Limb (tissue), 2 donors: ENCODE data around the gene CAPN12.

Experiments
- DNase-seq, 2 donors: peaks; one replicate each; pipeline ENCODE4 v3.0.0-alpha.2; 2016; ENCODE audit errors: extremely low spot score in 2 of 2

The CAPN12 gene

DNA sequence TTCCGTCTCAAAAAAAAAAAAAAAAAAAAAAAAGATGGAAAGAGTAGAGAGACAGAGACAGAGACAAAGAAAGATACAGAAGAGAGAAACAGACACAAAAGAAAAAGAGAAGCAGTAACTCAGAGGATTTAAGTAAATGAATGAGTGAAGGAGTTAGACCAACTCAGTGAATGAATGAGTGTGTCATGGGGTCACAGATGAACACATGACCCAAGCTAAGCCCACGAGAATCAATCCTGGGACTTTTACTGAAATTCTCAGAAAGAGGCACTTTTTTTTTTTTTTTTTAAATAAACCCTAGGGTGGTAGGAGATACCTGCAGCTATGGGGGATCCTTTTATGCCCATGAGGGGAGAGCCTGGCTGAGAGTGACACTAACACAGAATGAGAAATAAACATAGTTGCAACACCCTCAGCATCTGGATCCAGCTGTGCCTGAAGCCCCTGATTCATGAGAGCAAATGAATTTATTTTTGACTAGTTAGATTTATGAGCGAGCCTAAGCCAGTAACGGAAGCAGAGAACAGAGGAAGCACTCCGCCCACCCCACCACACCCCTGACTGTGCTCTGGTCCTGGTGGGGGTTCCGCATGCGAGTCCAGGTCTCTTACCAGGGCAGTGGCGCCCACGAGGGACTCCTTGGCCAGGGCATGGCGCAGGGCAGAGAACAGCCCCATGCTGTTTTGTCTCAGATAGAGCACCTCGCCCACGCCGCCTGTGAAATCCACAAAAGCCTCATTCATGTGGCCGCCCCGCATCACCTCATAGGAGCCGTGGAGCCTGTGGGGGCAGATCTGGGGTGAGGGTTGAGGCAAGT is 4.6 kb downstream of the CAPN12 start:
- no peak for DNase-seq

DNA sequence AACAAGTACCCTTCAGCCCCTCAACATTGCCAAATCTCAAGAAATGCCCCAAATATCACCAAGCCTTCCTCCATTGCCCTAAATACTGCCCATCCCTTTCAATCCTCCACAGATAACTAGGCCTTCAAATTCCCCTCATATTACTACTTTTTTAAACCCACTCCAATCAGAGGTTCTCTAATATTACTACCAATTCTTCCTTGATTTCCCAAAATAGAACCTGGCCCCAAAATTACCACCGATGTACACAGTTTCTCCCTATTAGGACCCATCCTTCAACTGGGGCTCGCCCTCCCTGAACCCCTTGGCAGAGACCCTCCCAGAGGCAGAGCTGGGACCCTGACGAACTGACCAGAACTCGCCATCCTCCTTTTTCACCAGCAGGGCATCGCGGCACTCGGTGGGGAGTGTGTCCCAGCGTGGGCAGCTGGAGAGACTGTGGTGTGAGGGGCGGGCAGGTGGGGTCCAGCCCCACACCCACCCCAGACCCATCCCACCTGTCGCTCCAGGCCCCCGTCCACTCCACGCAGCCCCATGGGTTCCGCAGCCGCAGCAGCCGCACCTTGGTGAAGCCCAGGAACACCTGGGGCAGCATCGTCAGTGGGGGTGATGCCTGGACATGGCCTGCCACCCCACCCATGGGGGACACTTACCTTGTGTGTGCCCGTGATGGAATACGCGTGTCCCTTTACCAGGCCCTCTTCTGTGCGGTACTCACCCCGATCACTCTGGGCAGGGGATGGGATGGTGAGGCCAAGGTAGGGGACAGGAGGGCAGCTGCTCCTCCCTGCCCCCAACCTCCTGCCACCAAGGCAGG is 6.1 kb downstream of the CAPN12 start:
- peak in 1 of 2 donors; percentile 29 for DNase-seq

GRCh38 chr19:38737281-38737865 is 6.9 kb downstream of the CAPN12 start:
- DNase-seq: no peak

GRCh38 chr19:38736413-38737280 is 7.6 kb downstream of the CAPN12 start:
- peak in 1 of 2 donors; percentile 76 for DNase-seq

GRCh38 chr19:38736036-38736412 is 8.2 kb downstream of the CAPN12 start:
- peak in 1 of 2 donors; percentile 64 for DNase-seq

GRCh38 chr19:38735257-38735686 is 9.0 kb downstream of the CAPN12 start:
- no peak for DNase-seq

- DNase-seq: peak in 1 of 2 donors; percentile 45
Observed at GRCh38 chr19:38734426-38735256, 9.6 kb downstream of the CAPN12 start.

- DNase-seq: no peak
Observed at GRCh38 chr19:38734176-38734425, 10.2 kb downstream of the CAPN12 start.

DNA sequence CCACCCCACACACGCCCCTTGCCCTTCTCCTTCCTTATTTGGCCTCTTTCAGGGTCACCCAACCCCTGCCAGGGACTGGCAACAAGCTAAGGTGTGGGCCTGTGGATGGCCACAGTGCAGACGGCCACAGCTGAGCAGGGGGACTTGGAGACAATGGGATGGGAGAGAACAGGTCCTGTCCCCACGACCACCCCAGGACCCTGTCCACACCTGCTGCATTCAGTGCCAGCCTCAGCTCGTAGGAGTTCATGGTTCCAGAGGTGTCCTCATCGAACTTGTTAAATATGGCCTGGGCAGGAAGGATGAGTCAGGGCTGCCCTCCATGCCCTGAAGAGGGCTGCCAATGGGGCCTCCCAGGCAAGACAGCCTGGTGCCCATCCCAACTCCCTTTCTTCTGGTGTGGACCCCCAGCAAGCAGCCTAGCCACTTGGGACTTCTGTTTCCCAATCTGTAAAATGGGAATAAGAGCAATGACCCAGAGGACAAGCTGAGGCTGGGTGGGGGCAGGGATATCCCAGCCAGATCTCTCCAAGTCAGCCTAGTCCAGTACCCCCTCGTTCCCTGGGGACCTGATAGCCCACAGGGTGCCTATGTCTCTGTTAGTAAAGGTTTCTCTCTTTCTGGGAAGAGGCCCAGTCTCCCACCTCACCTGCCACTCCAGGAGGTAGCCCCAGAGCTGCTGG is 10.6 kb downstream of the CAPN12 start:
- peak in 1 of 2 donors; percentile 30 for DNase-seq

GRCh38 chr19:38733241-38733492 is 11.1 kb downstream of the CAPN12 start:
- peak in 1 of 2 donors; percentile 27 for DNase-seq

- peak in 1 of 2 donors; percentile 26 for DNase-seq
Observed at GRCh38 chr19:38731654-38732301, 12.5 kb downstream of the CAPN12 start.

DNA sequence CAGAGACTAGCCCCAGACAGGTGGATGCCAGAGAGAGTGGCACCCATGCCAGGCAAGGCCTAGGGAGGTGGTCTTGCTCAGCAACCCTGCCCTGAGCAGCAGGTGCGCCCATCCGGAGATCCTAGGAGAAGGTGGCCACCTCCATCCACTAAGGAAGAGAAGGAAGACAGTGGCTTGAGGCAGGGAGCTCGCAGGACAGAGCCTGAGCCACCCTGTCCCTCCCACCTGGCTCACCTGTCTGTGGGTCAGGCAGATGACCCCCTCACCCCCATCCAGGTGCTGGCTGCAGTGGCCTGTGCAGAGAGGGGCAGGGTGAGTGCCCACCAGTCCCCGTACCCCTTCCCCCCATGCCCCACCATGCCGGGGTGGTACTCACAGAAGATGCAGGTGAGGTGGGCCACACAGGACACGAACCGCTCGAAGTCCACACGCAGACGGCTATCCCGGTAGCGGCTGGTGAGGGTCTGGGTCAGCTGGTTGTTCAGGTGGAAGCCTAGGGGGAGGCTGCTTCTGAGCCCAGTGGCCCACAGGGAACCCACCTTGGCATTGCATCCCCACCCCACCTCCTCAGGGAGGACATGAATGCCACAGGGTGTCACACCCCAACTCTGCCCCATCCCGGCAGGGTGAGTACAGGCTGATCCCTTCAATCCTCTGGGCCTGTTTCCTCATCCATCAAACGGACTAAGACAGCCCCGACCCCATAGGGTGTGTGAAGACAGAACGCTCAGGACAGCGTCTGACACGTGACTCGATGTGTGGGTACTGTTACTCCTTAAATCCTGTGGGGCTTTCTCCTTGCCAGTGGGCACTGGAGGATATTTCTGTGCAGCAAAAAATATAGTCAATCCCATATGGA is 13.3 kb downstream of the CAPN12 start:
- peak in 1 of 2 donors; percentile 33 for DNase-seq

DNA sequence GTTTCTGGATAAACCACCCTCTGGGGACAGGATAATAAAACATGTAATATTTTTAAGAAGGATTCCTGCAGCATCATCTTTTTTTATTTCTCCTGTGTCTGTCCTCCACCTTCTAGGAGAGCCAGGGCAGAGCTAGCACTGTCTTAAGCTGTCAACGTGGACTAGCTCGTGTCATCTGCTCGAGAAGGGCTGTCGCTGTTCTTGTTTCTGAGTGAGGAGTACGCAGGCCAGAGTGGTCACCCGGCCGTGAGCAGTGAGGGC is 13.9 kb downstream of the CAPN12 start:
- DNase-seq: no peak

DNA sequence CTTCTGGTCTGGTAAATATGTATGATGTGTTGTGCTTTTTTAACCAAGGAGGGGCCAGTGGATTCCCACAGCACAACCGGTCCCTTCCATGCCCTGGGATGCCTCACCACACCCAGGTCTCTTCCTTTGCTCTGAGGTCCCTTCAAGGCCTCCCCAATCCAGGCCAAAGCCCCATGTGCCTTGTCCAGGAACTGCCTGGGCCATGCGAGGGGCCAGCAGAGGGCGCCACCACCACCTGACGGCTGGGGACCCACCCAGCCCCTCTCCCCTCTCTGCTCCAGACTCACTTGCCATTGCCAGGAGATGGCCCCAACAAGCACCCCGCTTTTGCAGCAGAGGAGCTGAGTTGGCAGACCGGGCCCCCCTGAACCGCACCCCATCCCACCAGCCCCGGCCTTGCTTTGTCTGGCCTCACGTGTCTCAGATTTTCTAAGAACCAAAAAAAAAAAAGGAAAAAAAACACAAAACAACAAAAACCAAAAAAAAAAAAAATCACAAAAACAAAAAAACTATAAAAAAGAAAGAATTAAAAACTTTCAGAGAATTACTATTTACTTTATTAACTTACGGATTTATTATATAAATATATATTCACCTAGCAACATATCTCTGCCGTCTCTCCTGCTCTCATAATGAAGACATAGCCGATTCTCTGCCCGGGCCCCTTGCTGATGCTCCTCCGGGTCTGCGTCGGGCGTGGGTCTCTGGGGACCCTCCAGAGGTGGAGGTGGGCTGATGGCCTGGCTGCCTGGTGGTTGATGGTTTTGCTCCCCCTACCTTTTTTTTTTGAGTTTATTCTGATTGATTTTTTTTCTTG is 14.4 kb downstream of the CAPN12 start:
- DNase-seq: peak in 1 of 2 donors; percentile 83

- no peak for DNase-seq
Observed at GRCh38 chr19:38728752-38729541, 15.3 kb downstream of the CAPN12 start.

DNA sequence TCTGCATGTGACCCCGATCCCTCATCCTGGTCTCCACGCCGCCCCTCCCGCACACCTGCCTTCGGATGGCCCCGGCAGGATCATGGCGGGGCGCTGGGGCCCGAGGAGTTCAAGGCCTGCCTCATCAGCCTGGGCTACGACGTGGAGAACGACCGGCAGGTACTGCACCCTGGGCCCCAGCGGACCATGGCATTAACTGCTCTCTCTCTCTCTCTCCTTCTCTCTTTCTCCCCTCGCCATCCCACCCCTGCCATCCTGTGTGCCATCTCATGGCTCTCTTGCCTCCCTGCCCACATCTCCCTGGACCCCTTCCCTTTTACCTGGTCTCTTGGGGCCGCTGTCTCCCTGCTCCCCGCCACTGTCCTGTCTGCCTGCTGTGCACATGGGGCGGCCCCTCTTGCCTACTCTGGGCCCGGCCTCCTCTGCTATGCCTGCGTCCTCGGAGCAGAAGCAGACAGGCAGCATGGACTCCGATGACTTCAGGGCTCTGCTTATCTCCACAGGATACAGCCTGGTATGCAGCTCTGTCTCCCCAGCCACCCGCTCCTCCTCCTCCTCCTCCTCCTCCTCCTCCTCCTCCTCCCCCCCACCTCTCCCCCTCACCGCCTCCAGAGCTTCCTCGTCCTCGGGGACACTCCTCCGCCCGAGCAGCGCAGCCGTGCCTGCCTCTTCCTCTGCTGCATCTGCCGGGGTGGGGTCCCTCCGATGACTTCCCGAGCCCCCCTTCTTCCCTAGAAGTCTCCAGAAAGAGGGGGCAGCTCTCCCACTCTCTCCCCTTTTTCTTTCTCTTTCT is 16.2 kb downstream of the CAPN12 start:
- DNase-seq: no peak
